DND-41 (cell line): ENCODE results near the gene SEMA6B.
A peak's percentile ranks its signal among the peaks of the same experiment; 100 is the strongest.
"Not testable (repeated sequence)": the region's sequence is repeated elsewhere in the genome, so short reads cannot be mapped to it uniquely, and the experiment has no call there.

ENCODE experiments used
- ATAC-seq: fragments of 200-7000 bp; cut with Tn5 transposase; 3 replicates; pipeline ENCODE4 v1.9.1; 2021; ENCODE audit warnings: low read depth; ENCODE audit not compliant: insufficient read depth
- DNase-seq: peaks from one replicate; pipeline ENCODE4 v3.0.0-alpha.2; 2020
- H2AFZ ChIP-seq: 2 replicates; pipeline ENCODE4 v1.6.0; 2012; ENCODE audit warnings: low read depth, low read length
- H3K27ac ChIP-seq: 2 replicates; pipeline ENCODE4 v1.5.1; 2012; ENCODE audit warnings: low read length, inconsistent platforms
- H3K27me3 ChIP-seq: fragments of 200-600 bp; sonication (generic); 2 replicates; pipeline ENCODE4 v1.6.0; 2012; ENCODE audit warnings: low read length, mild to moderate bottlenecking, inconsistent platforms; ENCODE audit not compliant: insufficient read depth, poor library complexity
- H3K36me3 ChIP-seq: 2 replicates; pipeline ENCODE4 v1.5.1; 2012; ENCODE audit warnings: low read length, inconsistent platforms; ENCODE audit not compliant: insufficient read depth
- H3K4me1 ChIP-seq: 2 replicates; pipeline ENCODE4 v1.5.1; 2012; ENCODE audit warnings: mild to moderate bottlenecking, low read length; ENCODE audit not compliant: insufficient read depth
- H3K4me2 ChIP-seq: 2 replicates; pipeline ENCODE4 v1.6.0; 2012; ENCODE audit warnings: mild to moderate bottlenecking, moderate library complexity, low read length, inconsistent platforms; ENCODE audit not compliant: insufficient read depth
- H3K4me3 ChIP-seq, 2 experiments: fragments of 200-600 bp in 1 of 2; shearing (Covaris generic) in 1 of 2; 2 replicates each; pipeline ENCODE4 v1.5.1; 2012 to 2016; ENCODE audit warnings: inconsistent platforms in 2 of 2, low read length in 2 of 2, mild to moderate bottlenecking in 2 of 2, low read depth in 1 of 2, moderate library complexity in 1 of 2
- H3K79me2 ChIP-seq: 2 replicates; pipeline ENCODE4 v1.6.0; 2012; ENCODE audit warnings: low read length, inconsistent platforms; ENCODE audit not compliant: insufficient read depth
- H3K9ac ChIP-seq: 2 replicates; pipeline ENCODE4 v1.6.0; 2012; ENCODE audit warnings: low read depth, mild to moderate bottlenecking, inconsistent platforms, low read length, moderate library complexity
- H3K9me3 ChIP-seq: 2 replicates; pipeline ENCODE4 v1.5.1; 2012; ENCODE audit warnings: low read length, moderate library complexity, mild to moderate bottlenecking, inconsistent platforms; ENCODE audit not compliant: insufficient read depth, severe bottlenecking
- H4K20me1 ChIP-seq: 2 replicates; pipeline ENCODE4 v1.6.0; 2012; ENCODE audit warnings: low read length; ENCODE audit not compliant: insufficient read depth
- EZH2 ChIP-seq: IDR thresholded peaks from 3 replicates; pipeline ENCODE4 v1.6.1; 2012; ENCODE audit warnings: borderline replicate concordance, low read depth, mild to moderate bottlenecking, moderate library complexity, low read length, inconsistent platforms; ENCODE audit not compliant: severe bottlenecking
- TF ChIP-seq, protein P1 (sequence below): IDR thresholded peaks from 2 replicates; pipeline ENCODE4 v1.5.1; 2012; ENCODE audit warnings: borderline replicate concordance, low read length, moderate library complexity, mild to moderate bottlenecking; ENCODE audit not compliant: poor library complexity, severe bottlenecking; ENCODE audit errors: extremely low read depth

SEMA6B gene

DNA sequence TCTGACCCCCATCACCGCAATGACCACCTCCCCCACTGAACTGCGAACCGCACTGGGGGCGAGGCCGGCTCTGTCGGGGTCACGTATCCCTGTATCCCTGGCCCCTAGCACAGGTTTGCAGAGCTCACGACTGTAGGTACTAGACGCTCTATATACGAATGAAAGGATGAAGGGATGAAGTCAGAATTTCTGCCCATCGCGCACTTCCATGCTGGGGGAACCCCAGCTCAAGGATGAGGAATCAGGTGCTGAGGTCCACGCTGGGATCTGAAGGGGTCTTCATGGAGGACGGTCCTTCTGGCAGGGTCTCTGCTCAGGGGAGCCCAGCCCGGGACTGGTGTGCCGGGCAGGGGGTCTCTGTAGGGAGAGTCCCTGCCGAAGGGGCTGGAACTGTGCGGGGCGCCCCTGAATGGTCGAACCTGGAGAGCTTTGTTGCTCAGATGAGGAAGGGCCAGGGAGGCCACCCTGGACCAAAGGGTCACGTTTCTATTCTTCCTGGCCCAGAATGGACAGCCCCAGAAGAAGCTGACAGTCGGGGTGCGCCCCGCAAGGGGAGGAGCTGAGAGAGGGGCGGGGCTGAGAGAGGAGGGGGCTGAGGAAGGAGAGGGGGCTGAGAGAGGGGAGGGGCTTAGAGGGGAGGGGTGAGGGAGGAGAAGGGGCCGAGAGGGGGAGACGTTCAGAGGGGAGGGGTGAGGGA lies 37.9 kb upstream of the SEMA6B start:
- no peak overlapping the region for H2AFZ ChIP-seq
- H3K27me3 ChIP-seq = no peaks in the 10 kb centered on the region
- no peak overlapping the region for H3K27ac ChIP-seq

DNA sequence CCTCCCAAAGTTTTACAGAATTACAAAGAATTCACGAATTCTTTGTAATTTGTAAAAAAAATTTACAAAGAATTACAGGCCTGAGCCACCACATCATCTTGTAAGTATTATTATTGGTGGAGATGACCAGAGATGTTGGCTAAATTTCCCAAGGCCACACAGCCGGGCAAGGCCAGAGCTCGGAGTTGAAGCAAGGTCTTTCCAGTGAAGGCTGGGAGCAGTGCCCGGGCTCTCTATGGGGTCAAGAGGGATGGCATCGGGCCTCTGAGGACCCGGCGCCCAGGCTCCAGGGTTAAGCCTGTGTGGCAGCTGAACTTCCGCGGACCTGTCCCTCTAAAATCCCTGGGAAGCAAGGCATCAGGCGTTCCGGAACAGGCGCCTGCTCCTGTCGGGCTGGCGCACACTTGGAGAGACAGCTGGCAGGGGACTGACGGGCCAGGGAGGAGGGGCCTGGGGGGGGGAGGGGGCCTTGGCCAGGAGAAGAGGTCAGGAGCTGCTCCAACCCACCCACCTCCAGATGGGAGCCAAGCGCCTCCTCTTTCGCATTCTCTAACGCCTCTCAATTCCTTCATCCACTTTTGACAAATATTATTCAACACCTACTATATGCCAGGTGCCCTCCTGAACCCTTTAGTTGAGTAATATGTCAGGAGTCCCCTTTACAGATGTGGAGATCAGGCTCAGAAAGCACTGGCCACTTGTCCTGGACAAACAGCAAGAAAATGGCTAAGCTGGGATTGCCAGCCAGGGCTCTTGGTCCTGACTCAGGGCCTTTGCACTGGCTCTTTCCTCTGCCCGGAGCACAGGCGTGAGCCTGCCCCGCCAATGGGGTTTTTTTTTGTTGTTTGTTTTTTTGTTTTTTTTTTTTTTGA lies 36.8 kb upstream of the SEMA6B start:
- no peak overlapping the region for H3K27ac ChIP-seq
- H3K4me2 ChIP-seq = no peak overlapping the region
- no peak overlapping the region for H3K4me3 ChIP-seq
- no peaks in the 10 kb centered on the region for H3K79me2 ChIP-seq
- no peak for DNase-seq
- TF ChIP-seq, protein P1, sequence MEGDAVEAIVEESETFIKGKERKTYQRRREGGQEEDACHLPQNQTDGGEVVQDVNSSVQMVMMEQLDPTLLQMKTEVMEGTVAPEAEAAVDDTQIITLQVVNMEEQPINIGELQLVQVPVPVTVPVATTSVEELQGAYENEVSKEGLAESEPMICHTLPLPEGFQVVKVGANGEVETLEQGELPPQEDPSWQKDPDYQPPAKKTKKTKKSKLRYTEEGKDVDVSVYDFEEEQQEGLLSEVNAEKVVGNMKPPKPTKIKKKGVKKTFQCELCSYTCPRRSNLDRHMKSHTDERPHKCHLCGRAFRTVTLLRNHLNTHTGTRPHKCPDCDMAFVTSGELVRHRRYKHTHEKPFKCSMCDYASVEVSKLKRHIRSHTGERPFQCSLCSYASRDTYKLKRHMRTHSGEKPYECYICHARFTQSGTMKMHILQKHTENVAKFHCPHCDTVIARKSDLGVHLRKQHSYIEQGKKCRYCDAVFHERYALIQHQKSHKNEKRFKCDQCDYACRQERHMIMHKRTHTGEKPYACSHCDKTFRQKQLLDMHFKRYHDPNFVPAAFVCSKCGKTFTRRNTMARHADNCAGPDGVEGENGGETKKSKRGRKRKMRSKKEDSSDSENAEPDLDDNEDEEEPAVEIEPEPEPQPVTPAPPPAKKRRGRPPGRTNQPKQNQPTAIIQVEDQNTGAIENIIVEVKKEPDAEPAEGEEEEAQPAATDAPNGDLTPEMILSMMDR = no peak
- no peak for TF ChIP-seq EZH2
- no peaks in the 10 kb centered on the region for H3K9me3 ChIP-seq
- H3K27me3 ChIP-seq = no peaks in the 10 kb centered on the region
- H2AFZ ChIP-seq = no peak overlapping the region
- H3K36me3 ChIP-seq = no peaks in the 10 kb centered on the region
- no peak for ATAC-seq
- H3K4me1 ChIP-seq = peaks cover 8% of the 10 kb centered on the region
- no peaks in the 10 kb centered on the region for H4K20me1 ChIP-seq
- no peak overlapping the region for H3K9ac ChIP-seq

More for the DNA sequence above, 37.9 kb upstream of the SEMA6B start:
- Histone ChIP-seq H4K20me1 (no peaks in the 10 kb centered on the region), H3K9ac (no peak overlapping the region), H3K4me3 (no peak overlapping the region), H3K4me2 (peak overlapping the region; percentile 70), H3K9me3 (no peaks in the 10 kb centered on the region), H3K36me3 (no peaks in the 10 kb centered on the region), H3K4me1 (peaks cover 8% of the 10 kb centered on the region), H3K79me2 (no peaks in the 10 kb centered on the region)
- DNase-seq (no peak), ATAC-seq (peak; percentile 18; the same call in 1 of the 3 replicates)
- no peak for TF ChIP-seq EZH2
- TF ChIP-seq, protein P1 = no peak

DNA sequence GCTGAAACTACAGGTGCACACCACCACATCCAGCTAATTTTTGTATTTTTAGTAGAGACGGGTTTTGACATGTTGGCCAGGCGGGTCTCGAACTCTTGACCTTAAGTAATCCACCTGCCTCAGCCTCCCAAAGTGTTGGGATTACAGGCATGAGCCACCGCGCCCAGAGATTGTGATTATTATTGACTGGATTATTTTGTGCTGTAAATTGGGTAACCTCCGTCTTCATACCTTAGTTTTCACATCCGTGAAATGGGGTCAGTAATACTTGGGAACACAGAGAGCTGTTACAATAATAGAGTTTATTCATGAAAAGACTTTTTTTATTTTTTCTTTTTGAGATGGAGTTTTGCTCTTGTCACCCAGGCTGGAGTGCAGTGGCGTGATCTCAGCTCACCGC lies 35.7 kb upstream of the SEMA6B start:
- H3K36me3 ChIP-seq, H3K4me2 ChIP-seq, H3K9me3 ChIP-seq, H3K4me1 ChIP-seq, H3K27ac ChIP-seq, ATAC-seq, H3K4me3 ChIP-seq, H3K27me3 ChIP-seq, DNase-seq, H4K20me1 ChIP-seq, H2AFZ ChIP-seq, H3K9ac ChIP-seq, H3K79me2 ChIP-seq: not testable (repeated sequence)

DNA sequence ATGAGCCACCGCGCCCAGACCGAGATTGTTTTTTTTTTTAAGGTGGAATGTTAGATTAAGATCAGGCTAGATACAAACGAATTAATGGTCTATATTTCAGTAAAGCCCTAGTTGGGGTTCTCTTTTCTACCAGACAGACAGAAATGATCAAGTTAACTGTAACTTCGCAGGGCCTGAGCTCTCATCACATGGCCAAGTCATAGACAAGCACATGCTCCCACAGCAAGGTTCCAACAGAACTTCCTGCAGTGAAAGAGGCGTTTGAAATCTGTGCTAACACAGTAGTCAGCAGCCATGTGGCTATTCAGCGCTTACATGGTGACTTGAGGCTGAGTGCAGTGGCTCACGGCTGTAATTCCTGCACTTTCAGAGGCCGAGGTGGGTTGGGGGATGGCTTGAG lies 34.7 kb upstream of the SEMA6B start:
- Histone ChIP-seq H3K27ac (no peak overlapping the region), H3K9ac (no peak overlapping the region), H3K4me1 (peaks cover 8% of the 10 kb centered on the region), H3K79me2 (no peaks in the 10 kb centered on the region), H2AFZ (no peak overlapping the region), H3K9me3 (no peaks in the 10 kb centered on the region), H4K20me1 (no peaks in the 10 kb centered on the region), H3K4me2 (no peak overlapping the region), H3K27me3 (no peaks in the 10 kb centered on the region), H3K36me3 (no peaks in the 10 kb centered on the region), H3K4me3 (no peak overlapping the region)
- DNase-seq (no peak), ATAC-seq (no peak)
- TF ChIP-seq, protein P1 = no peak
- TF ChIP-seq EZH2 = no peak
